GM23248 (cell line): ENCODE data around the gene UVRAG. TPM values are rescaled to one million over a fixed set of nuclear protein-coding genes. Genes with fewer than 3 reads are reported as not detected.

Experiments used
- DNase-seq: peaks from one replicate; pipeline ENCODE4 v3.0.0-alpha.2; 2015
- H2AFZ ChIP-seq: fragments of 200-600 bp; sonication (generic); 2 replicates; pipeline ENCODE4 v1.6.1; 2016; ENCODE audit warnings: antibody characterized with exemption
- H3F3A ChIP-seq: fragments of 200-600 bp; sonication (generic); 2 replicates; pipeline ENCODE4 v1.6.1; 2016; ENCODE audit warnings: mild to moderate bottlenecking, antibody characterized with exemption, mixed run types; ENCODE audit not compliant: insufficient read depth
- H3K27ac ChIP-seq: fragments of 200-600 bp; sonication (generic); 2 replicates; pipeline ENCODE4 v1.5.1; 2016; ENCODE audit warnings: mild to moderate bottlenecking
- H3K27me3 ChIP-seq: fragments of 200-600 bp; sonication (generic); replicated peaks from 2 replicates; pipeline ENCODE4 v1.6.1; 2016; ENCODE audit warnings: mild to moderate bottlenecking; ENCODE audit not compliant: insufficient read depth
- H3K36me3 ChIP-seq: fragments of 200-600 bp; sonication (generic); 2 replicates; pipeline ENCODE4 v1.6.1; 2016; ENCODE audit warnings: low read depth, mild to moderate bottlenecking
- H3K4me1 ChIP-seq: fragments of 200-600 bp; sonication (generic); 2 replicates; pipeline ENCODE4 v1.6.1; 2016; ENCODE audit warnings: mild to moderate bottlenecking; ENCODE audit not compliant: insufficient read depth
- H3K4me2 ChIP-seq: fragments of 200-600 bp; sonication (generic); one replicate; pipeline ENCODE4 v1.6.1; 2016; ENCODE audit warnings: mild to moderate bottlenecking; ENCODE audit not compliant: unreplicated experiment
- H3K4me3 ChIP-seq: fragments of 200-600 bp; sonication (generic); 2 replicates; pipeline ENCODE4 v1.5.1; 2016; ENCODE audit warnings: mild to moderate bottlenecking
- H3K79me2 ChIP-seq: fragments of 200-600 bp; sonication (generic); 2 replicates; pipeline ENCODE4 v1.6.1; 2016; ENCODE audit warnings: mild to moderate bottlenecking; ENCODE audit not compliant: insufficient read depth
- H3K9ac ChIP-seq: fragments of 200-600 bp; sonication (generic); 2 replicates; pipeline ENCODE4 v1.6.1; 2016; ENCODE audit warnings: mild to moderate bottlenecking
- H3K9me2 ChIP-seq: fragments of 200-600 bp; sonication (generic); 2 replicates; pipeline ENCODE4 v1.6.1; 2016; ENCODE audit warnings: mixed run types, mild to moderate bottlenecking, moderate library complexity; ENCODE audit not compliant: insufficient read depth
- H3K9me3 ChIP-seq: fragments of 200-600 bp; sonication (generic); one replicate; pipeline ENCODE4 v1.6.1; 2017; ENCODE audit warnings: low read depth
- H4K20me1 ChIP-seq: fragments of 200-600 bp; sonication (generic); 2 replicates; pipeline ENCODE4 v1.6.0; 2016; ENCODE audit not compliant: insufficient read depth
- EZH2 ChIP-seq: fragments of 200-600 bp; sonication (generic); IDR thresholded peaks from 2 replicates; pipeline ENCODE4 v1.6.1; 2018; ENCODE audit warnings: antibody characterized with exemption, mild to moderate bottlenecking; ENCODE audit not compliant: insufficient read depth, poor library complexity, severe bottlenecking
- EZH2phosphoT487 ChIP-seq: fragments of 200-600 bp; sonication (generic); IDR thresholded peaks from 2 replicates; pipeline ENCODE4 v1.6.1; 2018; ENCODE audit warnings: antibody characterized with exemption, moderate library complexity, mild to moderate bottlenecking, low read depth; ENCODE audit not compliant: insufficient read depth
- WGBS, 2 experiments: methylation state at CpG; one replicate each; pipeline ENCODE4 v1.1.6; 2015 to 2017; ENCODE audit warnings: low lambda C conversion rate in 2 of 2, low coverage in 1 of 2; ENCODE audit errors: missing lambda C conversion rate in 2 of 2; 5-methylcytosine and 5-hydroxymethylcytosine counted together
- in situ Hi-C: fragments of 300-500 bp; cut with MboI; formaldehyde crosslinking; loops from 2 replicates; pipeline ENCODE4 v1.15.0; 2020
- polyA plus RNA-seq: library from polyadenylated mRNA; unstranded; fragments of >200 nt; fragmentation: Nextera tagmentation; extraction: Ambion mirVana; gene quantifications from 2 replicates; pipeline ENCODE4 v1.2.1, GENCODE V29; 2016
- total RNA-seq: library from RNA; depleted of rRNA; stranded (reverse); fragments of >200 nt; shearing (Covaris generic); gene quantifications from 2 replicates; pipeline ENCODE4 v1.2.3, GENCODE V29; 2014

UVRAG gene
- total and polyA plus RNA-seq, 2 experiments from 2014 or later = 9.9 to 11.0 TPM

- in situ Hi-C loops = loop anchor here (25.0 kb wide), 1 partner anchor 613 kb away; no protein-coding TSS in a partner anchor
- H3F3A ChIP-seq = no peaks in the 10 kb centered on the region
Observed at GRCh38 chr11:75898871-75899270, 83.9 kb downstream of the UVRAG start.

GRCh38 chr11:75899806-75900205 is 84.8 kb downstream of the UVRAG start:
- H3K9ac ChIP-seq = no peak overlapping the region
- H3K27me3 ChIP-seq = no peaks in the 10 kb centered on the region
- no peaks in the 10 kb centered on the region for H3K79me2 ChIP-seq
- in situ Hi-C loops = loop anchor here (10.0 to 25.0 kb wide), 2 partner anchors 245 to 612 kb away; no protein-coding TSS in a partner anchor
- H3K4me3 ChIP-seq = no peak overlapping the region
- H3K9me2 ChIP-seq = no peaks in the 10 kb centered on the region
- no peaks in the 10 kb centered on the region; the same call in 1 of the 2 replicates for H4K20me1 ChIP-seq
- no peaks in the 10 kb centered on the region for H3K4me1 ChIP-seq
- H3F3A ChIP-seq = no peaks in the 10 kb centered on the region
- H3K27ac ChIP-seq = no peak overlapping the region
- no peaks in the 10 kb centered on the region for H3K9me3 ChIP-seq
- no peak for DNase-seq
- no peaks in the 10 kb centered on the region for H3K36me3 ChIP-seq
- TF ChIP-seq EZH2 = no peak
- no peak for TF ChIP-seq EZH2phosphoT487
- no peak overlapping the region for H2AFZ ChIP-seq
- 34 to 41% methylated on average over 2 of the region's 2 CpGs for WGBS, 2 experiments
- no peak overlapping the region for H3K4me2 ChIP-seq

More at GRCh38 chr11:75898871-75899270, 83.9 kb downstream of the UVRAG start:
- Histone ChIP-seq H3K9me2 (no peaks in the 10 kb centered on the region), H3K79me2 (no peaks in the 10 kb centered on the region), H3K36me3 (no peaks in the 10 kb centered on the region), H3K9ac (no peak overlapping the region), H3K4me3 (no peak overlapping the region), H3K4me1 (no peaks in the 10 kb centered on the region), H3K9me3 (no peaks in the 10 kb centered on the region), H3K27ac (no peak overlapping the region), H4K20me1 (no peaks in the 10 kb centered on the region; the same call in 1 of the 2 replicates), H3K4me2 (no peak overlapping the region), H2AFZ (no peak overlapping the region), H3K27me3 (no peaks in the 10 kb centered on the region)
- TF ChIP-seq EZH2phosphoT487 (no peak), EZH2 (no peak)
- no peak for DNase-seq
- WGBS, 2 experiments = 98 to 99% methylated on average over 2 of the region's 2 CpGs

DNA sequence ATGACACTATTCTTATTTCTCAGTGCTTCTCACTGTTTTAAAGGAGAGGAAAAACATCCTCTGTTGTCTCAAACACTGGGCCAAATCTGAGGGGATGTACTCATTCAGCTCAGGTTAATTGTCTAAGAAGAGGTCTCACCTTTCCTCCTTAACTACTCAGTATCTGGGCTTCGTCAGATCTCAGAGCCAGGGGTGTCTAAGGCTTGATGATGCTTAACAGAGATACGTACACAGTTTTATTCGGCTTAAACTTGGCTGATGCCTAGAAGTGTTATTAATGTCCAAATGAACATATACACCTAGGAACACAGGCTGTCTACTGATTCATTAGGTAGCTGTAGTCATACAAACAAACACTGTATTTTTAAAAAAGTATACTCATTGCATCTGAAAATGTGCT is 85.8 kb downstream of the UVRAG start:
- H3K4me1 ChIP-seq = no peaks in the 10 kb centered on the region

DNA sequence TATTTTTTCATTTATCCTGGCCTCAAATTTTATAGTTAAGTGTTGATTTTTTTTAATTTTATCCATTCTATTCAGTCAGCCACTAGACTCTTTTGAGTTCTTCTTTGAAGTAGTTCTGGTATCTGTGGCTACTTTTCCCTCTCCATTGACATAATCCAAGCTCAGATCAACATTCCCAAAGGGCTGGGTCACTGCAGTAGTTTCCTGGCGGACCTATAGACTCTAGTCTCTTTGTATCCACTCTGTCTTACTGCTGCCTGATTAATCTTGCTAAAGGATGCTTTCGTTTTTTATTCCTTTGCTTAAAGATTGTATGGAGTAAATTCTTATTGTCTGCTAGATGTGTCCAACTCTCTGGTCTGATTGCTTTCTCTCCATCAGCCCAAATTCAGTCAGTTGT is 87.6 kb downstream of the UVRAG start:
- 90 to 96% methylated on average over 2 of the region's 2 CpGs for WGBS, 2 experiments
- no peak overlapping the region for H3K4me2 ChIP-seq

More for the DNA sequence above, 85.8 kb downstream of the UVRAG start:
- TF ChIP-seq EZH2phosphoT487 (no peak), EZH2 (no peak)
- H3K9ac ChIP-seq = no peak overlapping the region
- 95 to 99% methylated on average over 3 of the region's 3 CpGs for WGBS, 2 experiments
- H3K9me3 ChIP-seq = no peaks in the 10 kb centered on the region
- no peaks in the 10 kb centered on the region for H3K36me3 ChIP-seq
- H2AFZ ChIP-seq = no peak overlapping the region
- DNase-seq = no peak
- H3F3A ChIP-seq = no peaks in the 10 kb centered on the region
- H3K9me2 ChIP-seq = no peaks in the 10 kb centered on the region
- no peak overlapping the region for H3K27ac ChIP-seq
- no peaks in the 10 kb centered on the region; the same call in 1 of the 2 replicates for H4K20me1 ChIP-seq
- no peak overlapping the region for H3K4me3 ChIP-seq
- H3K79me2 ChIP-seq = peaks cover 9% of the 10 kb centered on the region; the same call in 1 of the 2 replicates
- in situ Hi-C loops = loop anchor here (10.0 kb wide), 1 partner anchor 244 kb away; no protein-coding TSS in a partner anchor
- no peak overlapping the region for H3K4me2 ChIP-seq
- H3K27me3 ChIP-seq = no peaks in the 10 kb centered on the region

More for the DNA sequence above, 87.6 kb downstream of the UVRAG start:
- no peak overlapping the region for H3K4me3 ChIP-seq
- H3K36me3 ChIP-seq = no peaks in the 10 kb centered on the region
- TF ChIP-seq EZH2phosphoT487 (no peak), EZH2 (no peak)
- H3K9ac ChIP-seq = no peak overlapping the region
- H2AFZ ChIP-seq = no peak overlapping the region
- no peaks in the 10 kb centered on the region for H3F3A ChIP-seq
- H3K4me1 ChIP-seq = no peaks in the 10 kb centered on the region
- H3K27ac ChIP-seq = no peak overlapping the region
- H4K20me1 ChIP-seq = no peaks in the 10 kb centered on the region; the same call in 1 of the 2 replicates
- peaks cover 23% of the 10 kb centered on the region; the same call in 1 of the 2 replicates for H3K79me2 ChIP-seq
- H3K27me3 ChIP-seq = no peaks in the 10 kb centered on the region
- H3K9me2 ChIP-seq = no peaks in the 10 kb centered on the region
- in situ Hi-C loops = loop anchor here (10.0 kb wide), 1 partner anchor 242 kb away; no protein-coding TSS in a partner anchor
- no peak for DNase-seq
- H3K9me3 ChIP-seq = no peaks in the 10 kb centered on the region
